Limb (tissue), 2 donors: Measurements from ENCODE around the gene ARAP3.
A peak's percentile ranks its signal among the peaks of the same experiment; 100 is the strongest.

Source experiments
- DNase-seq, 2 donors: peaks; one replicate each; pipeline ENCODE4 v3.0.0-alpha.2; 2016; ENCODE audit errors: extremely low spot score in 2 of 2

ARAP3 gene

DNA sequence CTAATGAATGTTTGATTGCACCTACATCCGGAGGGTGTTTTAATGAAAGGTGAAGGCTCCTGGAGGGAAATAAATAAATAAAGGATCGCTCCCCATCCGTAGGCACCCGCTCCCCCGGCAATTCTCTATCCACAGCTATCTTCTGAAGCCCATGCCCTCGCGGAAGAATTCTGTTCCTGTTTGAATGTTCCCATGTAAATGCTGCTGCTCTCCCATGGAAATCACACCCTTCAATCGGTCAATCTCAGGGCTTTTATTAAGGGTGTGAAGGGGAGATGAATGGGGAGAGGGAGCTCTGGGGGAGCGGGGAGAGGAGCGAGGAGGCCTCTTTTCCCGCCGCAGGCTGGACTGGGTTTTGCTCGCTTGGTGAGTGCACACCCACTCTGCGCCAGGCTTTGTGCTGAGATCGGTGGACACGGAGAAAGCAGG is 21.1 kb upstream of the ARAP3 start:
- no peak for DNase-seq

DNA sequence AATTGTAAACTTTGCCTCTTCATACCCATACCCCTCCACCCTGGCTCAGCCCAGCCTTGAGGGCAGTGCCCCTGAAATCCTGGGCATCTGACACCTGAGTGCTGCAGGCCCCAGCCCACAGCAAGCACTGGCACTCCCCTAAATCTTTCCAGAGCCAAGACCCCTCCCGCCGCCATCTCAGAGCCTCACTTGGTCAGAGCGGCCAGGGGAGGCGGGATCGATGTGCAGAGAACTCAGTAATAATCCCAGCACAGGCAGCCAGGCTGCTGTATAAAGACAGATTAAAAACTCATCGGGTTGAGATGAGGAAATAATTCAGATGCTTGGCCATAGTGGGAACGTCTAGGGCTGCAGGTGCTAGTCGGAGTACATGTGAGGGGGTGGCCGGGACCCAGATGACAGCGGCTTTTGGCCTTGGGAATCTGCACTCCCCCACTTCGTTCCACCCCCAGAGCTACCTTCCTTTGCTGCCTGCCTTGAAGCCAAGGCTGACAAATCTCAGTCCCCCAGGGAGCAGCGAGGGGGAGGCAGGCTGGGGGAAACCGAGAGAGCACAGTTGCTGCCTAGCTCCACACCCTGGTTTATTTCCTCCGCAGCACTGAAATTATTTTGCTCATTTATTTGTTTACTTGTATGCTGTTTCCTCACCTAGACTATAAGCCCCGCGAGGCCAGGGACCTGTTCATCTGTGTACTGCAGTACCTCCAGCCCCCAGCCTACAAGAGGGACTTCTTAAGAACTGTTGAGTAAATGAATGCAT is 19.5 kb upstream of the ARAP3 start:
- DNase-seq, result no peak

DNA sequence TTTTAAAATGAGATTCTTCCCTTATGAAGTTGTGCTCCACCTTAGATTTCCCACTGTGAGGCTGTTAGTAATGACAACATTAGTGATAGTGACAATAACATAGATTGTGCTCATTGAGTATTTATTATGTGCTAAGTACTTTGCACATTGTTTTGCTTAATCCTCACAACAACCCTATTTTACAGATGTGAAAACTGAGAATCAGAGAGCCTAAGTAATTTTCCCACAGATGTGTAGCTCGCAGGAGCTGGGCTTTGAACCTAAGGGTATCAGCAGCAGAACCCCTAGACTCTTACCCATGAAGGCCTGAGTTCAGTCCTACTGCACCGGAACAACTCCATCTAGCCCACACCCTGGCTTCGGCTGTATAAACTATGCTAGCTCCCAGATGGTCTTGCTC is 15.6 kb upstream of the ARAP3 start:
- DNase-seq, result no peak

DNA sequence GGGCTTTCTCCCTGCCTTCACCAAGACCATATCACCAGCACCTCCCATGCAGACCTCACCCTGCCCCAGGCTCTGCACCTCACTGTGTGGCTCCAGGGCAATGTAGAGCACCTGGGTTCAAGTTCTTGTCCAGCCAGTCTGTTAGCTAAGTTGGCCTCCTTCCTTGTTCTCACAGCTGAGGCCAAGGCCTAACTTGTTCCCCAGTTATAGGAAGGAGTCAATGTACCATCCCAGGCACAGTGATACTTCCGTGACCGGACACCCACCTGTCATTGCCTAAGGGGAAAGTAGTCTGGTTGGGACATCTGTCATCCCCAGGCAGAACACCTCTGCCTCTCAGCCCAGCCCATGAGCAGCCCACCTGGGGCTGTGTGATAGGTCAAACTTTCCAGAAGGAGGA is 14.4 kb upstream of the ARAP3 start:
- no peak for DNase-seq

DNA sequence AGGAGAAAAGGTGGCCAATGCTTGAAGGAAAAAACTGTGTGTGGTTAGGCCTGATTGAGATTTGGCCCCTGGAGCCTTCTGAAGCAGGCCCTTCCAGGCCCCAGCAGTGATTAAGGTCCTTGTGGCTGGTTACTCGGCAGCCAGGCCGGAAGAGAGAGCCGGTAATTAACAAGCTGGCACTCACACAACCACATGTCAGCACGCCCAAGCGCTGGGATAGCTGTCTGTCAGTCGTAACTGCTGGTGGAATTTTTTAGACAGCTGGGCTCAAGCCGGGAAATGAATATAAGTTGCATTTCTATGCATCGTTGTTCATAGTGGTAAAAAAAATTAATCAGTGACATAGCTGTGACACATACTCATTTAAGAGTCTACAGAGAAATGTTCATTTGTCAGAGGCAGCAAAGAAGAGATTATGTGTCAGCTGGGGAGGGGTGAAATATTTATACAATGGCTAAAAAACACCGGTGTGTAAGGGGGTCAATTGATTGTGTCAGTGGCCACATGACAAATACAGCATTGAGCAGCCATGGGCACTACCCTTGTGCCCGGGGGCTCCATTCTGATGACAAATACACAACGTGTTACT is 13.7 kb upstream of the ARAP3 start:
- no peak for DNase-seq

DNA sequence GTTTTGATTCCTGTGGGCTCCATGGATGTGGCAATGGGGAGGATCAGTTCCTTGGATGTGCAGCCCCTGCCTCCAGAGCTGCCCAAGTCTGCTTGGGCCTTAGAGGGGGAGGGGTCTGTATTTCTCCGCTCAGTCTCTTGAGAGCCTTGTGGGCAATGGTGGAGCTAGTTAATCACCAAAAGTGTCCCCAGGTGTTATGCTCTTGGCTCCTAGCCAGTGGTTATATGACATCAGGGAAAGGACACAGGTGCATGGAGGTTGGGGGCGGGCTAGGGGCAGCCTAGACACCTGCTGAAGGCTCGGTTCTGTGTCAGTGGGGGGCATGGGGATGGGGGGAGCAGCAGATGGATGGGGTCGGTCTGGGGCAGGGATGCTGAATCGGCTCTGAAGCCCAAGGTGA is 12.4 kb upstream of the ARAP3 start:
- no peak for DNase-seq

DNA sequence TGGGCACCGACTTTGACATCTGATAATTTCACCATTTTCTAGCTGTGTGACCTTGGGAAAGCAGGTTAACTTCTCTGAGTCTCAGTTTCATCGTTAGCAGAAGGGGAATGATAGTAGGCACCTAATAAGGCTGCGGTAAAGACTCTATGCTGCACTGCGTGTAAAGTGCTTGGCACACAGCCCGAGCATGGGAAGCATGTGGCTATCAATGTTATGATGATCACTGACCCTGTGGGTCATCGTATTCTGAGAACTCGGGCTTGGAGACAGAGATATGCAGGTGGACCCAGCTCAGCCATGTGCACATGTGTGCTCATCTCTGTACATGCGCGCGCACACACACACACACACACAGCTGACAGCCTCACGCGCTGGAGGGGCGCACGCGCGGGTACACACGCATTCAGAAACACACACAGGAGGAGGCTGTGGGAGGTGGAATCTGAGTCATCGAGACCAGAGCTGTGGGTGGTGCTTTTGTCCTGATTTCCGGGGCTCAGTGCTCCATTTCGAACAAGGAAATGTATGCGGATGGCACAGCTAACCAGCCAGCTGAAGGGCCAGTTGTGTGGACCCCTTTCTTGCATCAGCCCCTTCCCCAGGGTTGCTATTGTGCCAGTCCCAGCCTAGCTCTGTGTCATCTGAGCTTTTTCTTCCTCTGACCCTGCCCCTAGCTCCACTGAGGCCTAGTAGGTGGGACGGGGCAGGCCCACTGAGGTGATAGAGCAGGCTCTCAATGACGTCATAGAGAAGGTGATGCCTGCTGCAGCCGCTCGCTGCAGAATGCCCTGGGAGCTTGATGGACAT is 11.1 kb upstream of the ARAP3 start:
- no peak for DNase-seq

DNA sequence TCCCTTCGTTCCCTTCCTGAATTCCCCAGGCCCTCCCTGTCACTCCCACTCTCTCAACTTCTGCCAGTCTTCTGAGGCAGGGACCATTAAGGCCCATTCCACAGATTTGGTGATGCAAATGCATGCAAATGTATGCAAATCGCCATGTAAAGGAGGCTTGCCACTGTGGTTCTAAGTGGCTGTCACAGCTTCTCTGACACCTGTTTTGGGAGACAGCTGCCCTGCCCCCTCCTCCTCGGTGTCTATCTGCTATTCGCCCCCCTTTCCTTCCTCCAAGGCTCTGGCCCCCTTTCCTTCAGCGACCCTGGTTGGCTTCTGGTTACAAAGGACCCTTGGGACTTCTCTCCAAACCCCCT is 10.5 kb upstream of the ARAP3 start:
- no peak for DNase-seq

DNA sequence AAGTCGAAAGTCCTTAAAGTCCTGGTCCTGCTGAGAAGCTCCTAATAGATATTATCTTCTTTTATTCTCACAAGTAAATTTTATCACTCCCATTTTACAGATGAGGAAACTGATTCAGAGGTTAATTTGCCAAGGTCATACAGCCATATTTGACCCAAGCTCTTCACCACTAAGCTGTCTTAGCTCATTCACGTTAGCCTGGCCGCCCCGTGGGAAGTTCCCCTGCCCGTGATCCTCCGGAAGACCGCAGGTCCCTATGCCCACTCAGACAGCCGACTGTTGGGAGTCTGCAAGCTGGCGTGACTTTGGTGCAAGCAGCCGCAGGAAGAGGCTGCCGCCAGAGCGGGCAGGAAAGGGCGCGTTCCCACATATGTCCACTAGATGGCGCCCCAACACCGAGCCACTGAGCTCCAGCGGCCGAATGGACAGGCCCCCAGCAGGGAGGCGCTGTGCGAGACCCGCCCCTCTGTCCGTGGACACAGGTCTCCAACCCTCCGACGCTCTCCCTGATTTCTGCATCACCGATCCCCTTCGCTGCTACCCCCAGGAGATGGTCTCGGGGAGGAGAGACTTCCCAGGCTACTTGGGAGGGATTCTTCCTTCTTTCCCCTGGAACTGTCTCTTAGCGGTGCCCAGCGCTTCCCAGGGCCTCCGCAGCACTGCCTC is 10.0 kb upstream of the ARAP3 start:
- peak; percentile 76 to 93 for DNase-seq

DNA sequence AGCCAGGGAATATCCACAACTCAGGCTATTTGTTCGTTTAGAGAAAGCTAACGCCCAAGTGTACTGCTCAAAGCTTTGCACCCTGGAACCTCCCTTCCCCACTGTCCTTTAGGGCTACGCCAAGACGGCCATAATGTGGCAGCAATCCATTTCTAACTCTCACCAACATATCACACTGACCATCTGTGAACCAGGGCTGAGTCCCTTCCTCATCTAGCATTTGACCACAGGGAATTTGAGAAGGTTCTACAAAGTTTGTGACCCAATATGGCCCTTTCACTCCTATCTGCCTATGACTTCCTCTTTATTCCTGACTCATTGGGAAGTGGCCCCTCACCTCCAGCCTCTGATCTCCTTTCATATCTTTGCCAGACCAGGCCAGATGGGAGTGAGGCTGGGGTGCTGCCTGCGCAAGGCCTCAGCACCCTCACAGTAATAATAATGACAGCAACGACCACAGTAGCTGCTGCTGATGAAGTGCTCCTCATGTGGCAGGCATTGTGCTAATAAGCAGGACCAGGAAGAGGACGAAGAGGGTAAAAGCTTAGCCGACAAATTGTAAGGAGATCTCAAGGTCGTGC is 9.3 kb upstream of the ARAP3 start:
- no peak for DNase-seq

DNA sequence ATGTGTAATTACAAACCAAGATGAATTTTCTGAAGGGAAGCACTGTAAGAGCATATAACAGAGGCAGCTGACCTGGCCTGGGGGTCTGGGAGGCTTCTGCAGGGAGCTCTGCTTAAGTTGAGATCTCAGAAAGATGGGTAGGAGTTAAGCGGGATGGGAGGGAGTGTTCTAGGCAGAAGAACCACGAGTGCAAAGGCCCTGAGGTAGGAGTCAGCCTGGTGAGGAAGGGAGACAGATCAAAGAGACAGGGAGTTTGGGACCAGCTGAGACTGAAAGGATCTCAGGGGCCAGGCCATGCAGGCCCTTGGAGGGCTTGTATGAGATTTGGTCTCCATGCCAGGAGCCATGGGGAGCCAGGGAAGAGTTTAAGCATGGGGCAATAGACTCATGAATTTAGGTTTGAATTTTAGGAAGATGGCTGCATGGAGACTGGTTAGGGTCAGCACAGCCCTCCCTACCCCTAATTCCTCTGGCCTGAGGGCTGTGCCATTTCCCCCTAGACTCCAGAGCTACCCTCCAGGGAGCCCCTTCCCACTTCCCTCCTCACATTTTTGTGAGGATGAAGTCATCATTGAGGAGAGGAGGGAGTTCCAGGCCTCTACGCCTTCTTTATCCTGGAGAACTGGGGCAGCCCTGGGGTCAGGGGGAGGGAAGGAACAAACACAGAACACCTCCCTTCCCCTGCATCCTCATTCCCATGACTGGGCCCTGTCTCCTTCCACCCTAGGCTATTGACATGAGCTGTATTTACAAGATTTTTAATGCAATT is 4.8 kb upstream of the ARAP3 start:
- no peak for DNase-seq

DNA sequence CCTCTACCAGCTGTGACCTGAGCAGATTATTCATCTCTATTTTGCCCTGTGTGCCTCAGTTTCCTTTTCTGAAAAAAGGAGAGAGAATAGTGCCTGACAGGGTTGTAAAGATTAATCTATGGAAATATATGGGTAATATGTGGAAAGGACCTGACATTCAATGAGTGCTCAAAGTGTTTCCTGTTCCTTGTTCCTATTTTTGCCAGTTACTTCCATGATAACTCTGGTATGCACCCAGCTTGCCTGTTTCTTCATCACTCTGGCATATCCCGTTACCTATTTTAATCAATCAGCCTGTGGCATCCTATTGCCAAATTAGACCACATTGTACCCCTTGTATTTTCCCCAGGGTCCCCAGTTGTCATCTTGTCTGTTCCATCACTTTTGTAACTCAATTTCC is 3.6 kb upstream of the ARAP3 start:
- no peak for DNase-seq

DNA sequence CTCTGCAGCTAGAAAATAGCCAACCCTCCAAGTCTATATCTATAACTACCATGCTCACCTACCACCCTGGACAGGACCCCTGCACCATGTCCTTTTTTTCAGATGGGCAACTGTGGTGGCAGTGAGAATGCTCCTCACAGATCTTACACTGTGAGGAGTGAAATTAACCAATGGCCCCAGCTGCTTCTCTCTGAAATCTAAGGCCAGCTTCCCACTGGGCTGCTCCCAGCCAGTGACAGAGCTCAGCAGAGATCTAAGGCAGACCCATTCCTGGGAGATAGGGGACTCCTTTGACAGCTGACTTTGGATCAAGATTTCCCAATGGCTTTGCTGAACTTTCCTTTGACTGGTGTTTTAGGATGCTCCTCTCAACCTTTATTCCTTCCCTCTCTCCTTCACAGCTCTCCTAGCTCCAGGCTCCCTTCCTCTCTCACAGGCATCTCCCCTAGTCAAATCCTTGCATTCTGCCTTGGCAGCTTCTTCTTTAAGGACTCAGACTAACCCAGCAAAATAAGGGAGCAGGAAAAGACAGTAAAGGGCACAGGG is 1.6 kb upstream of the ARAP3 start:
- no peak for DNase-seq

DNA sequence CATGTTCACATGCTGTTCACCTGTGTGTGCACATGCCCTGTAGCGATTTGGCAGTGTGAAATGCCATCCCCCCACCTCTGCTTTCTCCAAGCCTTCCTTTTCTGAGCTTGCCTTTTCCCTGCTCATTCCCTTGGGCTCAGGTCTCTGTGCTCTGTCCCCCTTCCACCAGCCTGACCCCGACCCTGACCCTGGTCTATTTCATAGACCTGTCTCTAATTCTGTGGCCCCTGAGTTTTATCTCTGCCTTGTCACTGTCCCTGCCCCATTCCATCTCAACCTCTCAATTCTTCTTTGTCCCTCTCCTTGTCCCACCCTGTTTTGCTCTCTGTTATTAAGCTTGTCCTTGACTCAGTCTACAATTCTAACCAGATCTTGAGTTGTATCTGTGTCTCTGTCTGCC is 735 bp downstream of the ARAP3 start:
- no peak for DNase-seq

DNA sequence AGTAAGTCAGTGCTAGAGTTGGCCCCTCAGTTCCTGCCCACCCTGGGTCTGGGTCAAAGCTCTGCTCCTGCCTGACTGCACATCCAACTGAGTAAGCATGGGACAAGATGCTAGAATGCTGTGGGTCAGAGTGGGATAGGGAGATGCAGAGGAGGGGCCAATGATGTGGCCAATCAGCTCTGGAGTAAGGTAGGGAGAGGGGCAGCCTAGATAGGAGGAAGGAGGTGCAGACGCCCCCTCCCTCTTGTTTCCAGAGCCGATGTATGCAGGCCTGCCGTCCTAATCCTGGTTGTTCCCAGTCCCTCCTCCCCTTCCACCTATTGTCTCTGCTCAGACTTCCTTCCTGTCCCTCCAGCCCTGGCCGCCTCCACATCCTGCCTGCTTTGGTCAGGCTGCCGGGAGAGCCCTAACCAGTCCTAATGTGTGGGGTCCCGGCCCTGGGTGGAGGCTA is 1.3 kb downstream of the ARAP3 start:
- DNase-seq, result no peak

DNA sequence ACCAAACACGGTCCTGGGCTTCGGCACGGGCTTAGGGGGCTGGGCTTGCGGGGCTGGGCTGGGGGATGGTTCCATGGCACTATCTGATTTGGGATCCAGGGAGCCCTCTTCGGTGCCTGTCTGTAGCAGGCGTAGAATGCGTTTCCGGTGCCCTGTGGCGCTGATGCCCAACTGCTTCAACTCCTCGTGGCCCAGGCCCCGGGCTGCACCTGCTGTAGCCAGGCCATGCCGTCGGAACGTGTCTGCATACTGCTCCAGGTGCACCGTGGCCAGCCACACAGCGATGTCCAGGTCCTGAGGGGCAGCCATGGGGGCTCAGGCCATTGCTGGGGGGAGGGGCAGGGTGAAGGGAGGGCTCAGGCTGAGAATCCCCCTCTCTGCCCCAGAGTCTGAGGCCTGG is 1.9 kb downstream of the ARAP3 start:
- DNase-seq, result no peak

DNA sequence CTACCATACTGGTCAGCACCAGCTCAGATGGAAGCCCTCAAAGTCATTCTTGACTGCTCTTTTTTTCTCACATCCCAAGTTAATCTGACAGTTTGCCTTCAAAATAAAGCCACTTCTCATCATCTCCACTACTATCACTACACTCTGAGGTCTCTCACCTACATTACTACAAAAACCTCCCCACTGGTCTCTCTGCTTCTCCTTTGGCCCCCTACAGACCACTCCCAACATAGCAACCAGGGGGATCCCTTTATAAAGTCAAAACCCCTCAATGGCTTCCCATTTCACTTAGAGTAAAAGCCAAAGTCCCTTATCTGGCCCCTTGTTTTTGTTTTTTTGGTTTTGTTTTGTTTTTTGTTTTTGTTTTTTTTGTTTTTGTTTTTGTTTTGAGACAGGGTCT is 4.6 kb downstream of the ARAP3 start:
- no peak for DNase-seq

DNA sequence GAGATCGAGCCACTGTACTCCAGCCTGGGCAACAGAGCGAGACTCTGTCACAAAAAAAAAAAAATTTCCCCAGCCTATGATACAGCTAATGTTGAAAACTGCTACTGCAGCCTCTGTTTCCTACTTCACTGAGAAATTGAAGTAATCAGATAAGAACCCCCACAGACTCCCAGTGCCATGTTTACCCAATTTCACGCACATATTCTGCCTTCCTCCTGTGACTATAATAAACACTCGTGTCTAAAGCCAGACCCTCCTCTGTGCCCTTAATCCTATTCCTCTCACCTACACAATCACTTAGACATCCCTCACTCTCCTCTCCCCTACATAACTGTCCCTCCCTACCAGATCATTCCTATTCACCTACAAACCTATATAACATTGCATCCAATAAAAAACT is 6.4 kb downstream of the ARAP3 start:
- DNase-seq, result no peak

DNA sequence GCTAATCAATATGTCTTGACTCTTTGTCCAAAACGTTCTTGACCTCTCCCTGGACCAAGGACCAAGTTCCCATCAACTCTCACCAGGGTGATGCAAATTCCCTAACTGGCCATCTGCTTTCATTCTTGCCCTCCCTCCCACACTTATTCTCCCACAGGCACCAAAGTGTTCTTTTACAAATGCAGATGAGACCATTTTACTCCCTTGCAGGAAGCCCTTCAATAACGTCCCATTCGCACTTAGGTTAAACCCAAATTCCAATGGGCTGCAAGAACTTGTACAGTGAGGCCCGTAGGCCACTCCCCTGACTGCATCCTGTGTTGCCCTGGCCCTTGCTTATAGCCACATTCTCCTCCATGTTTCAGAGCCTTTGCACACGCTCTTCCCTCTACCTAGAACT is 7.3 kb downstream of the ARAP3 start:
- no peak for DNase-seq
